Stimulated activated CD4-positive, alpha-beta T cell treated with anti-CD3 and anti-CD28 coated beads, TNF-alpha, amount 100 ng/mL, for 4 hours (primary cell): Measurements from ENCODE around the gene HAP1.
"Not testable (repeated sequence)": the region's sequence is repeated elsewhere in the genome, so short reads cannot be mapped to it uniquely, and the experiment has no call there.

Experiments
- DNase-seq, 3 experiments: peaks; one replicate each; pipeline ENCODE4 v3.0.0-alpha.2; 2020; ENCODE audit warnings: low read depth in 3 of 3

Gene HAP1

DNA sequence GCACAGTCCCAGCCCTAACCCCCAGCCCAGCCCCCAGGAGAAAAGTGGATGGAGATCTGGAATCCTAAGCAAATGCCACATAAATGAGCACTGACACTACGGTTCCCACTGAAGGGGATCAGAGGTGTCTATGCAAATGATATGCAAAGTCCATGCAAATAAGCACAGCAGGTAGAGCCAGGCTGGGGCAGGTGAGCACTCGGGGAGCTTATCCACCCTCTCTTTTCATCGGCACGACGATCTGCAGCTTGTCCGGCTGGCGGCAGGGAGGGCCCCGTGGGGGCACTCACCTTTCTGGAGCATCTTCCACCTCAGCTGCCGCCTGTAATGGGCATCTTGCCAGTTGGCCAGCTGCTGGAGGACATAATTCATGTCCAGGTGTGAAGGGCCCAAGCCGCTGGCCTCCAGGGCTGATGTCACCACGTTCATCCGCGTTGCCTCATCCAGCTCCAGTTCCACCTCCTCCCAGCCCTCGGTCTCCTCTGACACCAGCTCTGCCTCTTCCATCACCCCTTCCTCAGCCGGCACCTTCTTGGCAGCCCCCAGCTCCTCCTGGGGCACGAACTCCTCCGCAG is 9.9 kb downstream of the HAP1 start:
- DNase-seq = no peak

- no peak for DNase-seq
Observed at GRCh38 chr17:41723801-41724475, 10.5 kb downstream of the HAP1 start.

DNA sequence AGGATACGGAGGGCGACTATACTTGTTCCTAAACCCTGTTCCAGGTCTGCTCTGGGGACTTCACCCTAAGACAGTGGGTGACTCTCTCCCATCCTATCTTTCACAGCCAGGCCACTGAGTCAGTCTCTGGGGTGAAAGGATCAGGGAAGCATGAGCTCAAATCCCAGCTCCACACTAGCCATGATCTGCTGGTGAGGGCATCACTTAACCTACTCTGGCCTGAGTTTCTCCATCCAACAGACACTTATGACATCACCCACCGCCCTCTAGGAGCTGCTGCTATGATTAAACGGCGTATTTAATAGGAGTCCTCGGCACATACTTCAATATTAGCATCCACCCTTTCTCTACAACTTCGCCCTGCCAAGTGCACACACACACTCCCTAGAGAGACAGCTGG is 12.2 kb downstream of the HAP1 start:
- no peak for DNase-seq

DNA sequence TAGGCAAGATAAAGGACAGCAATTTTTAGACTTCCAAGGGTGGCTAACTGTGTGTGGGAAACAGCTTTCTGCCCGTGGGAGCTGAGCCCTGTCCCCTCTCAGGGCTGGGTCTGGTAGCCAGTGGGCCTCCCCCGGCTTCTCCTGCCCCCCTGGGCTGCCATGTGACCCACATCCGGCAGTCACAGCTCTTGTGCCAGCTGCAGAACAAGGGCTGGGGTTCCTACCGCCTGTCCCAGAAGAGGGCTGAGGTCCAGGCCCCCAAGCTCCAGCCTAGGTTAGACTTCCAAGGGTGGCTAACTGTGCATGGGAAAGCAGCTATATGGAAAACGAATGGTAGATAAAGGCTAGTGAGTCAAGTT is 16.2 kb downstream of the HAP1 start:
- no peak for DNase-seq

- DNase-seq = no peak
Observed at GRCh38 chr17:41717408-41718286, 16.8 kb downstream of the HAP1 start.

GRCh38 chr17:41711669-41712400 is 22.6 kb downstream of the HAP1 start, which contains the start of gene GAST:
GAST (plus strand) TSS chr17:41712331; CDS start chr17:41715437, 3,106 bp downstream.
- no peak for DNase-seq

- no peak for DNase-seq
Observed at GRCh38 chr17:41710472-41711090, 23.9 kb downstream of the HAP1 start.

- DNase-seq = no peak
Observed at GRCh38 chr17:41707803-41708669, 26.4 kb downstream of the HAP1 start.

GRCh38 chr17:41705271-41705991 is 29.0 kb downstream of the HAP1 start:
- no peak for DNase-seq

- DNase-seq = no peak
Observed at GRCh38 chr17:41702712-41703111, 31.7 kb downstream of the HAP1 start.

GRCh38 chr17:41700843-41701242 is 33.6 kb downstream of the HAP1 start:
- not testable (repeated sequence) for DNase-seq

DNA sequence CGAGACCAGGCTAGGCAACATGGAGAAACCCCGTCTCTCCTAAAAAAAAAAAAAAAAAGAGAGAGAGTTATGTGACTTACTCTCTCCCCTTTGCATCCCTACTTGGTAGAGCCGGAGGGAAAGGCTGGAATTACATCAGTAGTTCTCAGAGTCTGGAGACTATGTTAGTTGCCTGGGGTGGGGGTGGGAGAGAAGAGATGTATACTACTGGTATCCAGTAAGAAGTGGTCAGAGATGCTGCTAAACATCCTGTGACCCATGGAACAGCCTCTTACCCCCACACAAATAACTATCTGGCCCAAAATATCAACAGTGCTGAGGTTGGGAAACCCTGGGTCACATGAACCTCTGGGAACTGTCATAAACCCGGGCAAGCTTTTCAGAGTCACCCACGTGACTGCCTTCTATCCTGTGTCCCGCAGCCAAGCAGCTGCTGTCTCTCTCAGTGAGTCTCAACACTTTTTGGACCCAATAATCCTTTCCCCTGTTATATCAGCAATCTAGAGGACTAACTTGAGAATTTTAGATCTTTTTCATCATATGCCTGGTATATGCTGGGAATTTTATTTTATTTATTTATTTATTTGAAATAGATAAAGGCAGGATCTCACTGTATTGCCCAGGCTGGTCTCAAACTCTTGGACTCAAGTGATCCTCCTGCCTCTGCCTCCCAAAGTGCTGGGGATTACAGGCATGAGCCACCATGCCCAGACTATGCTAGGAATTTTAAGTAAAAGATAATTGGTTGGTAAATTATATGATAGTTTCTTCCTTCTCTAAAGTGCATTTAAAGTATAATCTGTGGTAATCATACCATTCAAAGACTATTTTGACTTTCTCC is 37.1 kb downstream of the HAP1 start:
- DNase-seq = no peak

GRCh38 chr17:41695954-41696757 is 38.3 kb downstream of the HAP1 start:
- DNase-seq = peak; percentile 43 to 70 (median 44)

- DNase-seq = no peak
Observed at GRCh38 chr17:41695134-41695661, 39.2 kb downstream of the HAP1 start.

DNA sequence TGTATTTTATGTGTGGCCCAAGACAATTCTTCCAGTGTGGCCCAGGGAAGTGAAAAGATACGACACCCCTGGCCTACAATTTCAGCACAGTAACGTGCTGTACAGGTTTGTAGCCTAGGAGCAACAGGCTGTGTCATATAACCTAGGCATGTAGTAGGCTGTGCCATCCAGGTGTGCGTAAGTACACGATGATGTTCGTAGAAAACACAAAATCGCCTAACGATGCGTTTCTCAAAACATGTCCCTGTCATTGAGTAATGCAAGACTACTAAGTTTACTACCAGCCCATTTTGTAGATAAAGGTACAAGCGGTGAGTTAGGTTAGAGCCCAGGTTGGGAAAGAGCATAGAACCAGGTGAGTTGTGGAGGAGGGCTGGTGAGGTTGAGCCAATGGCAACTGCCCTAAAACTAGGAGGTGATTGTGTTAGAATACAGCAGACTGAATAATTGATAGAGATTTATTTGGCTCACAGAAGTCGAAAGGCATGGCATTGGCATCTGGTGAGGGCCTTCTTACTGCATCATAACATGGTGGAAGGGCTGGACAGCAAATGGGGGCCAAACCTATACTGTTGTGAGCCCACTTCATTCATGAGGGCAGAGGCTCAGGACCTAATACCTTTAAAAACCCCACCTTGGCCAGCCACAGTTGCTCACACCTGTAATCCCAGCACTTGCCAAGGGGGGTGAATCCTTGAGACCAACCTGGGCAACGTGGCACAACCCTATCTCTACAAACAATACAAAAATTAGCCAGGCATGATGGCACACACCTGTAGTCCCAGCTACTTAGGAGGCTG is 41.5 kb downstream of the HAP1 start:
- DNase-seq = no peak

DNA sequence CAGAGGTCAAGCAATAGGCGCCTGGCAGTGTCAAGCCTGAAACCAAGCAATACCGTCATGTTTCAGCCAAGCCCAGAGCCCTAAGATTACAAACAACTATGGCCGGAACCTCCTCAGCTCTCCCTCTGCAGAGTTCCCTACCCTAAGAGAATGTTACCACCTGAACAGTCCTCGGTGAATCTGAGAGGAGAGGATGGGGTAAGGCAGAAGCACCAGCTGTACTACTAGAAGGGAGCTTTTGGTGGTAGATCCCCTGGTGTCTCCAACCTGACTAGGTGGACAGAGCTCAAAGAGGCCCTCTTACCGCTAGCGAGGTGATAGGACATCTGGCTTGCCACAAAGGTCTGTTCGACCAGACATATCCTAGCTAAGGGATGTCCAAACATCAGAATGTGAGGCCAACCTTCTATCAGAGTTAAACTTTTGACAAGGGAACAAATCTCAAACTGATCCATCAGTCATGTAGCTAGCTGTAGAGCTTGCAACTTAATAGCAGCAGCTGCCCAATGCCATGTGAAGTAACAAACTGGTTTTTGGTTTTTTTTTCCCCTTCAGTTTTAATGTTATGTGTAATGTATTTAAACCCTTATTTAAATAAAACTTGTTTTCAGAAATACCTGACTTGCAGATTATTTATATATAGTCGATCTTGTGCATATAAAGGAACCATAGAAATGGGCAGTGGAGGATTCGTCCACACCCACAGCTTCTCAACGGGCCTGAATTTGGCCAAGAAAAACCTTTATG is 43.2 kb downstream of the HAP1 start:
- DNase-seq = no peak
